Peyer's patch (tissue), 4 donors: ENCODE measurements around the gene FUT1.

Source experiments
- CTCF ChIP-seq, 6 experiments: fragments of 450-650 bp in 4 of 6; fragments of 200-600 bp in 2 of 6; sonication (generic) in 1 of 6; IDR thresholded peaks; one replicate each; pipeline ENCODE4 v1.5.1; 2017 to 2019; ENCODE audit warnings: antibody characterized with exemption in 6 of 6, mild to moderate bottlenecking in 3 of 6, moderate library complexity in 1 of 6
- POLR2A ChIP-seq, 2 donors: fragments of 450-650 bp; IDR thresholded peaks; one replicate each; pipeline ENCODE4 v1.5.1; 2017; ENCODE audit warnings: antibody characterized with exemption in 2 of 2, mild to moderate bottlenecking in 2 of 2, moderate library complexity in 2 of 2

- TF ChIP-seq POLR2A (IDR thresholded peaks at IDR 0.05): no peak
- no peak for TF ChIP-seq CTCF (IDR thresholded peaks at IDR 0.05)
Observed at GRCh38 chr19:48768994-48769713, 16.7 kb upstream of the FUT1 start.
